GM19351 (cell line): ENCODE data around the gene NLK.
"Not testable (repeated sequence)": the region's sequence is repeated elsewhere in the genome, so short reads cannot be mapped to it uniquely, and the experiment has no call there.

Source experiments
- ATAC-seq: cut with Tn5 transposase; IDR thresholded peaks from one replicate; pipeline ENCODE4 v1.9.1; 2021; ENCODE audit warnings: mild to moderate bottlenecking, moderate library complexity; ENCODE audit not compliant: unreplicated experiment

NLK gene

GRCh38 chr17:28145348-28145747 is 102.9 kb downstream of the NLK start:
- ATAC-seq = no peak

GRCh38 chr17:28147017-28147416 is 104.5 kb downstream of the NLK start:
- no peak for ATAC-seq

- ATAC-seq = no peak
Observed at GRCh38 chr17:28151001-28151400, 108.5 kb downstream of the NLK start.

GRCh38 chr17:28154214-28154613 is 111.7 kb downstream of the NLK start:
- ATAC-seq = no peak

- ATAC-seq = not testable (repeated sequence)
Observed at GRCh38 chr17:28155405-28155804, 112.9 kb downstream of the NLK start.

GRCh38 chr17:28159004-28159403 is 116.5 kb downstream of the NLK start:
- ATAC-seq = no peak

GRCh38 chr17:28159924-28160323 is 117.4 kb downstream of the NLK start:
- no peak for ATAC-seq

- ATAC-seq = no peak
Observed at GRCh38 chr17:28160610-28161009, 118.1 kb downstream of the NLK start.

GRCh38 chr17:28161311-28161710 is 118.8 kb downstream of the NLK start:
- ATAC-seq = no peak

- no peak for ATAC-seq
Observed at GRCh38 chr17:28166478-28166877, 124.0 kb downstream of the NLK start.

GRCh38 chr17:28169621-28170349 is 127.3 kb downstream of the NLK start:
- no peak for ATAC-seq

GRCh38 chr17:28170771-28171170 is 128.3 kb downstream of the NLK start:
- ATAC-seq = no peak

GRCh38 chr17:28173031-28173561 is 130.6 kb downstream of the NLK start:
- no peak for ATAC-seq

- ATAC-seq = no peak
Observed at GRCh38 chr17:28173801-28174200, 131.3 kb downstream of the NLK start.

- ATAC-seq = no peak
Observed at GRCh38 chr17:28174352-28175046, 132.0 kb downstream of the NLK start.

GRCh38 chr17:28177351-28177750 is 134.9 kb downstream of the NLK start:
- no peak for ATAC-seq

- ATAC-seq = no peak
Observed at GRCh38 chr17:28178800-28179199, 136.3 kb downstream of the NLK start.

- no peak for ATAC-seq
Observed at GRCh38 chr17:28180449-28180848, 138.0 kb downstream of the NLK start.

- no peak for ATAC-seq
Observed at GRCh38 chr17:28181568-28181967, 139.1 kb downstream of the NLK start.

- ATAC-seq = no peak
Observed at GRCh38 chr17:28182559-28182958, 140.1 kb downstream of the NLK start.

GRCh38 chr17:28185658-28186057 is 143.2 kb downstream of the NLK start:
- no peak for ATAC-seq

- ATAC-seq = not testable (repeated sequence)
Observed at GRCh38 chr17:28186472-28186871, 144.0 kb downstream of the NLK start.
